Activated CD8-positive, alpha-beta T cell treated with anti-CD3 and anti-CD28 coated beads, Interleukin-2, amount 10 ng/mL, durations not matched to agents 7 days and 5 days (primary cell): Measurements from ENCODE around the gene ETNK2. TPM values are rescaled to one million over a fixed set of nuclear protein-coding genes. Genes with fewer than 3 reads are reported as not detected.

ENCODE experiments used
- ATAC-seq: fragments of 150-1000 bp; cut with Tn5 transposase; one replicate; pipeline ENCODE4 v1.10.0; 2021; ENCODE audit warnings: moderate library complexity
- CTCF ChIA-PET: fragments of 350-600 bp; sonication (Branson Sonifier 250); formaldehyde crosslinking; loops from one replicate; lab custom pipeline; 2021; ENCODE audit warnings: antibody characterized with exemption; lab: Charles Lee
- POLR2A ChIA-PET: fragments of 350-600 bp; sonication (Branson Sonifier 250); formaldehyde crosslinking; loops from one replicate; lab custom pipeline; 2021; ENCODE audit warnings: antibody characterized with exemption; lab: Charles Lee
- DNase-seq: peaks from one replicate; pipeline ENCODE4 v3.0.0-alpha.2; 2020
- H3K27ac Mint-ChIP-seq: one replicate; pipeline ENCODE4 v1.8.0; 2021; ENCODE audit warnings: mild to moderate bottlenecking, mixed read lengths
- H3K27me3 Mint-ChIP-seq: one replicate; pipeline ENCODE4 v1.8.0; 2021; ENCODE audit warnings: low read depth, mixed read lengths
- H3K36me3 Mint-ChIP-seq: one replicate; pipeline ENCODE4 v1.8.0; 2021; ENCODE audit warnings: low read depth, mixed read lengths
- H3K4me1 Mint-ChIP-seq: one replicate; pipeline ENCODE4 v1.8.0; 2021; ENCODE audit warnings: low read depth, mixed read lengths
- H3K4me3 Mint-ChIP-seq: one replicate; pipeline ENCODE4 v1.8.0; 2021; ENCODE audit warnings: mild to moderate bottlenecking, mixed read lengths
- H3K9me3 Mint-ChIP-seq: one replicate; pipeline ENCODE4 v1.8.0; 2022; ENCODE audit warnings: mixed read lengths; ENCODE audit not compliant: insufficient read depth
- total RNA-seq, 2 experiments: library from RNA; stranded (reverse); gene quantifications; one replicate each; pipeline ENCODE4 v1.2.3, GENCODE V29; 2021

Gene ETNK2
- total RNA-seq, 2 experiments from 2014 or later = 0.11 TPM; not detected in 1

DNA sequence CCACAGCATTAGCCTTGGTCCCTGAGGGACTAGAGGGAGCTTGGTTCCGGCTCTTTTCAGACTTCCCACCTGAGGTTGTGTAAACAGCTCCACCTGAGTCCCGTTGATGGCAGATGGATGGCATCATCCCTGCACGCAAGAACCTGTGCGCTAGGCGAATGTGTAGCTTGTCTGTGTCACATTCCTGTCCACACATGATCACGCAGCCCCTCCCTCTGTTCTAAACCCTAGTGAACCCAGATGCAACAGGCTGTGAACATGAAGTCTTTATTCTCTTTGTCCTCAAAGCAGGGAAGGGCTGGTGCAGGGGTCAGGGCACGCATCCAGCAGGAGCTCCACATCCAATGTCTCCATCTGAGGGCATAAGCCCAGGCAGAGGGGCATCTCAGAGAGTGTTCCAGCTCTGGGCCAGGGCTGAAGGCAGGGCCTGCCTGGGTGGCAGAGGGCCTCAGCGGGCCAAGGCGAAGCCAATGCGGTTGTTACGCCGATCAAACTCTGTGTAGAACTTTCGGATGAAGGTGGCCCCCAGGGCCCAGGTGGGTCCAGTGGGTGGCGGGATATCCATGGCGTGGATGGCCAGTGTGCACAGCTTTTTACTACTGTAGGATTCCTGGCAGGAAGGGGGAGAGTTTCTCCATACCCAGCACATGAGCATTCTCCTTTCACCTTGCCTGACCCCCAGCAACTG lies 2.9 kb upstream of the ETNK2 start:
- no peak for ATAC-seq

DNA sequence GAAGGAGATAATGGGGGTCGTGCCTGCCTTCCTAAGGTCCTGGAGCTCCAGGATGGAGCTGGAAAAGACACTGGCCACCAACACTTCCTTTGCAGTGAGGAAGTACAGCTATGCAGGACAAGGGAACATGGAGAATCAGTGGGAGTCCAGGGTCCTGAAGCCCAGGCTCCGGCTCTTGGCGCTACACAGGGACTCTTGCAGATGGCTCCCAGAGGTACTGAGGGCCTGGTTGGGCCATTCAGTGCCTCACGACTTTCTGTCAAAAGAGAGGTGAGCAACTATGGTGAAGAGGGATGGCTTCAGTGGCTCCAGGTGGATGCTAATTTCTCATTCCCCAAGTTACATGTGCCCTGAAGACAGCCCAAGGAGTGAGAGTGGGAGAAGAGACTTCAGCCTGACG lies 1.8 kb upstream of the ETNK2 start:
- no peak overlapping the region for H3K4me3 Mint-ChIP-seq
- ChIA-PET CTCF (no interaction called here), POLR2A (no interaction called here)
- H3K27me3 Mint-ChIP-seq = peaks cover 31% of the 10 kb centered on the region
- no peaks in the 10 kb centered on the region for H3K36me3 Mint-ChIP-seq
- no peak overlapping the region for H3K27ac Mint-ChIP-seq
- no peaks in the 10 kb centered on the region for H3K9me3 Mint-ChIP-seq
- H3K4me1 Mint-ChIP-seq = peaks cover 3% of the 10 kb centered on the region
- DNase-seq = no peak
- ATAC-seq = no peak

More for the DNA sequence above, 2.9 kb upstream of the ETNK2 start:
- Mint-ChIP-seq H3K27ac (no peak overlapping the region), H3K4me3 (no peak overlapping the region), H3K36me3 (no peaks in the 10 kb centered on the region), H3K27me3 (peaks cover 31% of the 10 kb centered on the region), H3K9me3 (no peaks in the 10 kb centered on the region), H3K4me1 (peaks cover 3% of the 10 kb centered on the region)
- ChIA-PET CTCF (no interaction called here), POLR2A (no interaction called here)
- DNase-seq = no peak

DNA sequence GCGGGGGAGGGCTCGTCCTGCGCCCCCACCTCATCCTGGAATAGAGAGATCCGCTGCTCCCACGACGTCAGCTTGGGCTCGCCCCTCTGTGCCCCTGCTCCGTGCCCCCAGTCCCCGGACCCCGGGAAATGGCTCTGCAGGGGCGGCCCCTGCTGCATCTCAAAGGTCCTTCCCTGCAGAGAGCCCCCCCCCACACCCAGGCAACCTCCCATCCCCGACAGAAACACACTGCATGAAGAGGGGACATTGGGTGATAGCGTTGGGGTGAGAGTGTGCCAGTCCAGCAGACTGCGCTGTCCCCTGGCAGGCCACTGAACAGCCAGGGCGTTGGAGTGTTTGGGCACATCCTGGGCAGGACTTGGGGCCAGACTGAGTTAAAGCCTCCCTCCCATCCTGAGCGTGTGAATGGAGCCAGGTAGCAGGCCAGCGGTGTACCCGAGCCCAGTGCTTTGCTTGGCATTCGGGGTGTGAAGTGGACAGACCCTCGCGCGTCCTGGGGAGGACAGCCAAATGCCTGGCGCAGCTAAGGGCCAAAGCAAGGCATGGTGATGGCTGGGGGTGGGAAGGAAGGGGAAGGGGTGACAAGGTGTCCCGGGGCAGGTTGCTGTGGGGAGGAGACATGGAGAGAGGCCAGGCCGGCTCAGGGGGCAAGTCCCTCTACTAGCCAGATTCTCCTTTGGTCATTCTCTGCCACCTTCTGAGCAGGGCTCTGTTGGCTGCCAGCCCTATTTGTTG lies 633 bp upstream of the ETNK2 start:
- CTCF ChIA-PET = interaction anchor here (1.5 to 2.0 kb wide), 2 partner anchors 10 to 23 kb away, joined by 4 to 11 read pairs; no protein-coding TSS in a partner anchor
- no peaks in the 10 kb centered on the region for H3K9me3 Mint-ChIP-seq
- H3K4me3 Mint-ChIP-seq = peak overlapping the region; percentile 55
- POLR2A ChIA-PET = no interaction called here
- peaks cover 28% of the 10 kb centered on the region for H3K27me3 Mint-ChIP-seq
- ATAC-seq (peak; percentile 18), DNase-seq (no peak)
- H3K36me3 Mint-ChIP-seq = no peaks in the 10 kb centered on the region
- H3K4me1 Mint-ChIP-seq = peaks cover 3% of the 10 kb centered on the region
- no peak overlapping the region for H3K27ac Mint-ChIP-seq

DNA sequence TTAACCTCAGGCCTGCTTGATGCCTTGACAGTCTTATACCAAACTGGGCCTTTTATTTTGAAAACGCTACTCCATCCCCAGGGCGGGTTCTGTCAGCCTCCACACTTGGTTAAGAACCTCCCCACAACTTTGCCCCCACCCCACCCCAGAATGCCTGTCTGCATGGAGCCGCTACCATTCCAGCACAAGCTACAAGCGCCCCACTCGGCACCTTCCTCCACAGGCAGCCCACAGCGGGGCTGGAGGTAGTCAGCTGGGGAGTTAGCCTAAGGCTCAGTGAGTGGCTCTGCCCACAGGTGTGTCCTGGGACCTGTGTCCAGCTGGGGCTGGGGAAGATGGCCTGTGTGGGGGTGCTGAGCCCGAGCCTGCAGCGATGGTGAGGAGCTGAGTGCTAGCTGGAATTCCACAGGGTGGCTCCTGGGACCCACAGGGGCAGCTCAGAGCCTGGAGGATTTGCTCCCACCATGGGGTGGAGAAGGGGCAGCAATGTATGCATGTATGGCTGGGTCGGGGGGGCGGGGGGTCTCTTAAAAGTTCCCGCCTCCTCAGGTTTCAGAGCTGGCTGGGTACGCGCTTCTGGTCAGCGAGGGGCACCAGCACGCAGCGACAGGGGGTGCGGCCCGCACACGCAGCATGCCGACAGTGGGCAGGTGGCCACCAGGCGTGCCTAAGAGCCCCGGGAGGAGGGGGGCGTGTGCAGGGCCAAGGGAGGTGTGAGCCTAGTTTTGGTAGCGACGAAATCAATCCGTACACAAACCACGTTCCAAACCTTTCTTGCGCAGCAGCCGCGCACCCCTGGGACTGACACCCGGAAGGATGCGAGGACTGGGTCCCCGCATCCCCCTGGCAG lies 917 bp downstream of the ETNK2 start:
- ChIA-PET CTCF (interaction anchor here (0.7 to 2.0 kb wide), 5 partner anchors 12 to 656 kb away, joined by 3 to 11 read pairs (median 4); no protein-coding TSS in a partner anchor), POLR2A (no interaction called here)
- no peaks in the 10 kb centered on the region for H3K36me3 Mint-ChIP-seq
- peak overlapping the region; percentile 51 for H3K4me3 Mint-ChIP-seq
- H3K27ac Mint-ChIP-seq = no peak overlapping the region
- DNase-seq (no peak), ATAC-seq (peak; percentile 19)
- H3K27me3 Mint-ChIP-seq = peaks cover 28% of the 10 kb centered on the region
- no peaks in the 10 kb centered on the region for H3K9me3 Mint-ChIP-seq
- peaks cover 3% of the 10 kb centered on the region for H3K4me1 Mint-ChIP-seq

DNA sequence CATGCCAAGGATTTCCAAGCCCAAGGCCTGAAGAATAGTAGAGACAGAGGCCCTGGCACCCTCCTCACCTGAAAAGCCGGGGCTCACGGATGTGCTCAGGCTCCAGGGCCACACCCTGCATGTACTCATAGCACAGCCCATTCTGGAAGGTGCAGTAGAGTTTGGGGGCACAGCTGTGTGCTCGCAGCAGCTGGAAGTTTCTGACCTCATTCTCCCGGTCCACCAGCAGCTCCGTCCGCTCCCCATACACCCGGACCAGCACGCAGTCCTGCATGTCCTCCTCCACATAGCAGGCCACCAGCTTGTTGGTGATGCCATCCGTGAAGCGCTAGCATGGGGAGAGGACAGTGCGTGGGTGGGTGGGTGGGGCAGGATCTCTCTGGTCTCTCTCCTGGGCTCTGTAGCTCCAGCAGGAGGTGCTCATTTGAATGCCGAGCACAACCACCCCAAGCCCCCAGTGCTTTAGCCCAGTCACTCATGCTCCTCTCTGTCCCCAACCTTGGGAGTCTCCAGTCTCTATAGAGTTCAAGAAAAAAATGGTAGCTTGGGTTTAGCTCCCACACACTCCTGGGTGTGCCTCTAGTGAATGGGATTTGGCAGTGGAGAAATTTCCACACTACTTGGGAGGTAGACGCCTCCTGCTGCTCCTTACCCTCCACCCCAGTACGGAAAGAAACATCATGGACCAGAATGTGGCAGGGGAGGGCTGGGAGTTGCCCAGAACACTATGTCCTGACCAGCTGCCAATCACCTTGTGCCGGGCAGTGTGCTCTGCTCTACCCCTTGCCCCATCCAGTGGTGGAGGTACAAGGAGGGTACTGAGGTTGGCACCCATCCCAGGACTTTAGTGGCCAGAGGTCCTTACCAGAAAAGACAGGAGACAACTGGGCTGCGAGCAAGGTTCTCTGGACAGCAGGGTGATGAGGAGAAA lies 1.9 kb downstream of the ETNK2 start:
- Mint-ChIP-seq H3K4me1 (peaks cover 3% of the 10 kb centered on the region), H3K36me3 (no peaks in the 10 kb centered on the region), H3K4me3 (no peak overlapping the region), H3K27ac (no peak overlapping the region), H3K27me3 (peaks cover 28% of the 10 kb centered on the region), H3K9me3 (no peaks in the 10 kb centered on the region)
- ChIA-PET CTCF (interaction anchor here (1.5 kb wide), 1 partner anchor 214 kb away, joined by 6 read pairs; no protein-coding TSS in a partner anchor), POLR2A (no interaction called here)
- DNase-seq = no peak
- no peak for ATAC-seq

DNA sequence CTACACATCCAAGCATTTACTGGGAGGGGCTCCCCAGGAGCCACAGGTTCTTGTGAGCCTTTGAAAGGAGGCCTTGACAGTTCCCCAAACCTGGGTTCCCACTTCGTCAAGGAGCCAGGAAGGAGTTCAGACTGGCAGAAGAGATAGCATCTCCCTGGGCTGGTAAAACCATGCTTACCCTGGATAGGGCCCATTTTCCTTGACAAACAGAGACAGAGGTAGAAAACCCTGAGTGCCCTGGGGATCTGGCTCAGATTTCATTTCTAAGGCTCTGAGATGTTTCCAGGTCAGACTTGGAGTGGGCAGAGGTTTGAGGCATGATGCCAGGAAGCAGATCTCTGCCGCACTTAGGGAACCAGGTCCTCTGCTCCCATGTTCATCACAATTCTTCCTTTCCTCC lies 2.7 kb downstream of the ETNK2 start:
- H3K9me3 Mint-ChIP-seq = no peaks in the 10 kb centered on the region
- H3K36me3 Mint-ChIP-seq = no peaks in the 10 kb centered on the region
- DNase-seq = no peak
- no peak for ATAC-seq
- H3K4me3 Mint-ChIP-seq = no peak overlapping the region
- H3K4me1 Mint-ChIP-seq = peaks cover 3% of the 10 kb centered on the region
- ChIA-PET CTCF (no interaction called here), POLR2A (no interaction called here)
- H3K27me3 Mint-ChIP-seq = peaks cover 26% of the 10 kb centered on the region
- no peak overlapping the region for H3K27ac Mint-ChIP-seq

DNA sequence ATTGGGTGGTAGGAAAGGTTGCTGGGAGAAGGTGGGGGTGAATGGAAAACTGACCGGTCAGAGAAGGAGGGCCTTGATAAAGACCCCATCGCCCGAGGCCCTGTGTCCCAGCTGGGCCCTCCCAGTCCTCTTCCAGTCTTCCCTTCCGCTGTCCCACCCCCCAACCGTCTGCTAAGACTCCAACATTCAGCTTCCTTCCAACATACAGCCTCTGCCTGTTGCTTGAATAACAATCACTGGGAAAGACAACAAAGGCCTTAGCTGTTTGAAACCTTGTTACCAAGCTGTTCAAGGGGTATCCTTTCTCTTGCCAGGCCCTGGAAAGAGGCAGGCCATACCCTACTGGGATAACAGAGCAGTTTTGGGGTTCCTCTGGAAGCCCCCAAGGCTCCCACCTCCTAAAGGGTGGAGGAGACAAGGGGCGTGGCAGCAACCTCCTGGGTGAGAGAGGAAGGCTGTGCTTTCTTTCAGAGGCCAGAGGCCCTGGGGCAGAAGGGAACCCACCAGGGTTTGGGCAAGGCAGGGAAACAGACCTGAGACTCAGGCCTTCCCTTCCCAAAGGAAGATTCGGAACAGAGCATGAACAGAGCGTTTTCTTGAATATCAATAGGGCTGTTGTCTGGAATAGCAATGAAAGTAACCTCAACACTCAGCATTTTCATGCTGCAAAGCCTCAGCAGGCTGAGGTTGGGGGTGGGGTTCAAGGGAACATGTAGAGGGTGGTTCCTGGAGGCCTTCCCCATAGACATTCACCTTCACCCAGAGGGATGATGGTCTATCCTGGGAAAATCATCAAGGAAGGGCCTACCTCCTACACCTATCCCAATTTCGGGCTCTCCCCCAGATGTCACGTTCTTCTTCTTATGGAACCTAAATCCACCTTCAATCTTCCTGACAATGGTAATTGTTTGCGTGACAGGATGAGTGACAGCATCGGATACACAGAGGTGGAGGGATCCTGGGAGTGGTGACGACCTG lies 4.1 kb downstream of the ETNK2 start:
- ChIA-PET CTCF (no interaction called here), POLR2A (interaction anchor here (0.5 to 0.6 kb wide), 2 partner anchors 485 to 554 kb away, joined by 3 read pairs; no protein-coding TSS in a partner anchor)
- peaks cover 3% of the 10 kb centered on the region for H3K4me1 Mint-ChIP-seq
- no peak for DNase-seq
- H3K27me3 Mint-ChIP-seq = peaks cover 18% of the 10 kb centered on the region
- no peak overlapping the region for H3K4me3 Mint-ChIP-seq
- no peak overlapping the region for H3K27ac Mint-ChIP-seq
- H3K9me3 Mint-ChIP-seq = no peaks in the 10 kb centered on the region
- no peak for ATAC-seq
- no peaks in the 10 kb centered on the region for H3K36me3 Mint-ChIP-seq

DNA sequence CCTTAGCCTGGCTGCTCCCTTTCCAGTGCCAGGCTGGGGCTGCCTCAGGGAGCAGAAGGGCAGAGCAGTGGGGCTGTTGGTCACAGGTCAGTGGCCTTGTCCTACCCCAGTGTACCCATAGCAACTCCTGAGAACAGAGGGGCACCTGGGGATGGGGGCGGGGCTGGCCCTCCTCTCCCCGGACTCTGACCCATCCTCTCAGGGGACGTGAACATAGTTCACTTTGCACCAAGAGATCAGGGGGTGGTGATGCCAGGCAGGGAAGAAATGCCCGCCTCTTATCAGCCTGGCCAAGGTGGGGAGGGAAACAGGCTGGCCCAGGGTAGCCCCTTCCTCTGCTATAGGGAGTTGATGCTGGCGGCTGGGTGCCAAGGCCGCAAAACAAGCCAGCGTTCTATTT lies 4.9 kb downstream of the ETNK2 start:
- DNase-seq = no peak
- peaks cover 14% of the 10 kb centered on the region for H3K27me3 Mint-ChIP-seq
- no peak for ATAC-seq
- peaks cover 3% of the 10 kb centered on the region for H3K4me1 Mint-ChIP-seq
- H3K4me3 Mint-ChIP-seq = no peak overlapping the region
- ChIA-PET POLR2A (no interaction called here), CTCF (no interaction called here)
- H3K27ac Mint-ChIP-seq = no peak overlapping the region
- no peaks in the 10 kb centered on the region for H3K9me3 Mint-ChIP-seq
- no peaks in the 10 kb centered on the region for H3K36me3 Mint-ChIP-seq

DNA sequence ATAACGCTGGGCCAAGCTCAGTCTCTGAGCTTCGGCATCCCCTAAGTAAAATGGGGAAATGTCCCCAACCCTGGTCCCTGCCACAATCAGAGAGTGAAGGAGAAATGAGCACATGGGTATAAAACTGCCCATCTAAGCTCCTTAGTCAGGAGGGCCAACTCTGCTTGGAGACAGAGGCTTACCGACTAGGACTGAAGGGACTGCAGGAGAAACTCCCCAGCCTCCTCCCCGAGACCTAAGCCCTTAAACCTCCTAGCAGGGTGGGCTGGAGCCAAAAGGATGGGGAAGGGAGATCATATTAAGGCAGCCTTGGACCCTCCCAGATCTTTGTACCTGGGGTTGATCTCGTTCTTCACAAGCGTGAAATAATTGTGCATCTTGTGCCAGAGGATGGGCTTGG lies 5.5 kb downstream of the ETNK2 start:
- Mint-ChIP-seq H3K4me1 (peaks cover 3% of the 10 kb centered on the region), H3K4me3 (no peak overlapping the region), H3K27me3 (peaks cover 14% of the 10 kb centered on the region), H3K36me3 (no peaks in the 10 kb centered on the region), H3K9me3 (no peaks in the 10 kb centered on the region), H3K27ac (no peak overlapping the region)
- DNase-seq (no peak), ATAC-seq (no peak)
- ChIA-PET CTCF (no interaction called here), POLR2A (no interaction called here)

DNA sequence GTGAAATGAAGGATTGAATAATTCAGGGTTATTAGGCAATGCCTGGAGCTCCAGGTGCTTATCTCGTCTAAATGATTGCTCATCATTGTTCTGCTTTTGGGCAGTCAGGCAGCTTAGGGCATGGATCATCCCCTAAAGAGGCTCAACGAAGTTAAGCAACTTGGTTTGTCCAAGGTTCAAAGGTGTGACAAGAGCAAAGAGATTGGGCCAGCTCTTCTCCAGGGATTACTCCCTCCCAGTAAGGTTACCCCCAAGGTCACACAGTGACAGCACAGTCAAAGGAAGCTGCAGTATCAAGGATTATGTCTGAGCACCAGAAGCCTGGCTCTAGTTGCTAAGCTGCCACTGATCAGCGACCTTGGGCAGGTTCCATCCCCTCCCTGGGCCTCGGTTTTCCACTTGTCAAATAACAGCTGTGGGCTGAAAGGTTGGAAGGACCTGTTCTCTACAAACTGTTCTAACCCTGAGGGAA lies 6.8 kb downstream of the ETNK2 start:
- Mint-ChIP-seq H3K9me3 (no peaks in the 10 kb centered on the region), H3K27ac (no peak overlapping the region), H3K36me3 (no peaks in the 10 kb centered on the region), H3K4me3 (no peak overlapping the region), H3K4me1 (no peaks in the 10 kb centered on the region), H3K27me3 (peaks cover 5% of the 10 kb centered on the region)
- CTCF ChIA-PET = interaction anchor here (0.9 to 1.3 kb wide), 3 partner anchors 17 to 22 kb away, joined by 3 to 5 read pairs (median 3); no protein-coding TSS in a partner anchor
- no peak for ATAC-seq
- no peak for DNase-seq
- POLR2A ChIA-PET = no interaction called here
